Hematopoietic multipotent progenitor cell treated with erythropoietin and hydrocortisone succinate and interleukin-3 and kit ligand, for 15 days (in vitro differentiated cells): ENCODE results near the gene CELF6.

ENCODE experiments used
- DNase-seq: peaks from one replicate; pipeline ENCODE4 v3.0.0-alpha.2; 2015; ENCODE audit warnings: low spot score

CELF6 gene

GRCh38 chr15:72319985-72320671 is at the start of gene CELF6:
Gene CELF6, minus strand, starts transcription at chr15:72320157. Its CDS starts 283 bp downstream, at chr15:72319874.
- peak; percentile 30 for DNase-seq

- DNase-seq = no peak
Measured at GRCh38 chr15:72368899-72369298, 48.9 kb upstream of the CELF6 start.

DNA sequence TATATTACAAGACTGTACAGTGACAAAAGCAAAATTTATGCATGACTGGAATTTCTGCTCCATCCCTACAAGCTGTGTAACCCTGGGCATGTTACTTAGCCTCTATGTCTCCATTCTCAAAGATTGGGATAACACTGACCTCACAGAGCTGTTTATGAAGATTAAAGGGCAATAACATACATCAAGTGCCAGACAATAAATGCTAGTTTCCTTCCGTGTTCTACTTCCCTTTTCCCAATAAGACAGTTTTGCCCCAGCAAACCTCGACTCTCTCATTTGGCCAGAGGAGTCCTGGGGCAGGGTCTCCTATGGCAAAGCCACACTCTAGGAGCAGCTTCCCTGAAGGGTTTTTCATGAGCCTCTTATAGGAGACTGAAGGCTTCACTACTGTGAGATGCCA is 48.4 kb upstream of the CELF6 start:
- DNase-seq = no peak

DNA sequence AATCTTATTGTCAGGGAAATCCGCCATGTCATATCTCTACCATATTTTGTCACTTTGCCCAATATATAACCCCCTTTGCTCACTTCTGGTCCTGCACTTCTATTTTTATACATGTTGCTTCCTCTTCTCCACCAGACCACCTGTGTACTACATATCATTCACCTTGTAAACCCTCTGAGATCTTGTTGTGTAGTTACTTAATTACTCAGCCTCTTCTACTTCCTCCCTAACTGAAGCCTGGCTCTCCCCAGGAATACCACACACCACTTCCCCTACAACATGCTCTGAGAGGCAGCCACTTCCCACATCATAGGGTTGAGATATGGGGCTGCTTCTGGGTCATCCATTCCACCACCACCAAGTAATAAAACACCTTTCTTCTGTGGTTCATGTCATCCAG is 45.9 kb upstream of the CELF6 start:
- DNase-seq = no peak

GRCh38 chr15:72361176-72361575 is 41.2 kb upstream of the CELF6 start:
- DNase-seq = no peak

- no peak for DNase-seq
Measured at GRCh38 chr15:72358650-72359171, 38.8 kb upstream of the CELF6 start.

DNA sequence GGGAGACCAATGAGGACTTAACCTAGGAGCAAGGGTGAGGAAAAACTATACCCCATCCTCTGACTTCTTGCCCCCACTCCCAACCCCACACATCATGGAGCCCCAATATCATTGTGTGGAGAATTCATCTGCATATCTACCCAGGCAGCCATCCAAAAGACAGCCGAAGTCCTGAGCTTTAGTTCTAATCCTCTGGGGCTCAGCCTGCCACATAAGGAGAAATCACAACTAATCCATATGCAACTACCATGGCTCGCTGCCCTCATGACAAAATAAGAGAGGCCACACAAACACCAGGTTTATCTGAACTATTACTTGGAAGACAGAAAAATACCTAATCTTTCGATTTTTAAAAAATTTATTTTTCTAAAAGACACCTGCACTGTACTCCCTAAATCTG is 38.2 kb upstream of the CELF6 start:
- no peak for DNase-seq

GRCh38 chr15:72354496-72354895 is 34.5 kb upstream of the CELF6 start:
- no peak for DNase-seq

DNA sequence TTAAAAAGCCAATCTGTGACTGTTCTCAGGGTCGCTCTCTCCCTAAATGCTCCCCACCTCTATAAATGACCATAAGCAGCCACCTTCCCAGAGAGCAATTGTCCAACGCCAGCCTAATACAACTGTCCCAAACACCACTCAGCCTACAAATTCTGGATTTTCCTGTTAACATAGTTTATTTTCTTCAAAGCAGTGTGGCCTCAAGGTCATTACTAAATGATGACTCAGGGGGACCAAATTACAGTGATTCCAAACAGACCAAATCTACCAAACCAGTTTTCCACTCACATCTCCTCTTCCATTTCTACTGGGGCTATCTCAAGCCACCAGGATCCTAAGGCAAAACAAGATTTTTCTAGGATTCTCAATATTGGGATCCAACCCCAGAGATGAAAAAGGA is 33.3 kb upstream of the CELF6 start:
- no peak for DNase-seq

GRCh38 chr15:72345806-72346205 is 25.8 kb upstream of the CELF6 start:
- DNase-seq = no peak

DNA sequence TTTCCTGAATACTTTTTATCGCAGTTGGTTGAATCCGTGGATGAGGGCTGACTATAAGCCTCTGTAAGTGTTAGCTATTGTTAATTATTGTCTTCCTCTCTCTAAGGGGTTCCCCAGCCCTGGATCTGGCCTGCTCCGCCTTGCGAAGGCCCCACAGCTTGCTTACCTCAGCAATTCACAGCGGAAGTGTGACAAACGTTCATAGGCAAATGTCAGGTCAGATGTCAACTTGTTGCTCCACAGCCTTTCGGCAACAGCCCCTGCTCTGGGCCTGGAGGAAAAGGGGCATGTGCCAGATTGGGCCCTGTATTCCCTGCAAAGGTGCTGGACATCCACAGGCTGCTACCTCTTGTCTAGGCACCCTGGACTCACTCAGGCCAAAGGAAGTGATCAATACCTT is 25.3 kb upstream of the CELF6 start:
- no peak for DNase-seq

GRCh38 chr15:72344602-72345001 is 24.6 kb upstream of the CELF6 start:
- no peak for DNase-seq

- DNase-seq = peak; percentile 11
Measured at GRCh38 chr15:72342385-72342784, 22.4 kb upstream of the CELF6 start.

- no peak for DNase-seq
Measured at GRCh38 chr15:72341361-72341760, 21.4 kb upstream of the CELF6 start.

DNA sequence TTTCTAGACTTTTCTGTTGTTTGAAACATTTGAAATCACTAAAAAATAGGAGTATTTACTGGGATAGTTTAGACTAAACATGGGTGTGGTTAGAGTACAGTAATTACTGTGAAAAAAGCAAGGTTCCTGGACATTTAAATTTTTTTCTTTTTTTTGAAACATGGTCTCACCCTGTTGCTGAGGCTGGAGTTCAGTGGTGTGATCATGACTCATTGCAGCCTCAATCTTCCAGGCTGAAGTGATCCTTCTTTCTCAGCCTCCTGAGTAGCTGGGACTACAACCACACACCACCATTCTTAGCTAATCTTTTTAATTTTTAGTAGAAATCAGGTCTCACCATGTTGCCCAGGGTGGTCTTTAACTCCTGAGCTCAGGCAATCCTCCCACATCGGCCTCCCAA is 20.4 kb upstream of the CELF6 start:
- DNase-seq = no peak

DNA sequence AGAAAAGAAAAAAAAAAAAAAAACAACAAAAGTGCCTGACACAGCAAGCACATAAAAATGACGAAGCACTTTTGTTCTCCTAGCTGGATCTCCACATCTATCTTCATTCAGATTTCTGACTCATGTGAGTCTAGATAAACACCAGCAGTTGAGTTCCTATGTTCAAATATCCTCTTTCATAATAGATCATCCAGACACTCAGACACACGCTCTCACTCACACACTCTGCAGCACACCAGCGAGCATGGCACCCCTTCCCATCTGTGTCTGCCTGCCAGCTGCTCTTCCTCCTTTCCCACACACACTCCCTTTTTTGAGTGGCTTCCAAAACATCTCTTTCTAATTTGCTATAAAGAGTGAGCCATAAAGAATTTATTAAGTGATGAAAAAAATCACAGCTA is 19.8 kb upstream of the CELF6 start:
- no peak for DNase-seq

GRCh38 chr15:72338617-72339321 is 18.8 kb upstream of the CELF6 start:
- DNase-seq = no peak

DNA sequence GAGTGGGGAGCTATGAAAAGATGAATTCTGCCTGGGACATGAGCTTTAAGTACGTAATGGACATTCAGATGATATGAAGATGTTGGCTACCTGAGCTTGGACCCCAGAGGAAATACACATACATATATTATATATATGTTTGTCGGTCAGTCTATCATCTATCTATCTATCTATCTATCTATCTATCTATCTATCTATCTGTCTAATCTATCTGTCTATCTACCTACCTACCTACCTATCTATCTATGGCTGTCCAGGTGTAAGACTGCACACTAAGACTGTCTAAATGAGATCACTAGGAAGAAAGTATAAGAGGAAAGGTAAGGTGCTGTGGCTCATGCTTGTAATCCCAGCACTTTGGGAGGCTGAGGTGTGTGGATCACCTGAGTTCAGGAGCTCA is 18.2 kb upstream of the CELF6 start:
- no peak for DNase-seq

- no peak for DNase-seq
Measured at GRCh38 chr15:72334842-72335241, 14.9 kb upstream of the CELF6 start.

- DNase-seq = no peak
Measured at GRCh38 chr15:72331021-72331420, 11.1 kb upstream of the CELF6 start.

DNA sequence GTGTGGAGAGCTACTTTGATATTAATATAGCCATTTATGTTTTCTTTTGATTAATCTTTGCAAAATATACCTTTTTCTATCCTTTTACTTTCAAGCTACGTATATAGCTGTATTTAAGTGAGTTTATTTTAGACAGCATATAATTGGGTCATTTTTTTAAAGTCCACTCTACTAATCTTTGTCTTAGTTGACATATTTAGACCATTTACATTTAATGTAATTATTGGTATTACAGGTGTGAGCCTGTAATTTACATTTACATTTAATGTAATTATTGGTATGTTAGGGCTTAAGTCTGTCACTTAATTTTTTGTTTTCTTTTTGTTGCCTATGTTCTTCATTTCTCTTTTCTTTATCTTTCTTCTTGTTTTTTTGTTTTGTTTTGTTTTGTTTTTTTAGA is 3.8 kb upstream of the CELF6 start:
- DNase-seq = no peak

DNA sequence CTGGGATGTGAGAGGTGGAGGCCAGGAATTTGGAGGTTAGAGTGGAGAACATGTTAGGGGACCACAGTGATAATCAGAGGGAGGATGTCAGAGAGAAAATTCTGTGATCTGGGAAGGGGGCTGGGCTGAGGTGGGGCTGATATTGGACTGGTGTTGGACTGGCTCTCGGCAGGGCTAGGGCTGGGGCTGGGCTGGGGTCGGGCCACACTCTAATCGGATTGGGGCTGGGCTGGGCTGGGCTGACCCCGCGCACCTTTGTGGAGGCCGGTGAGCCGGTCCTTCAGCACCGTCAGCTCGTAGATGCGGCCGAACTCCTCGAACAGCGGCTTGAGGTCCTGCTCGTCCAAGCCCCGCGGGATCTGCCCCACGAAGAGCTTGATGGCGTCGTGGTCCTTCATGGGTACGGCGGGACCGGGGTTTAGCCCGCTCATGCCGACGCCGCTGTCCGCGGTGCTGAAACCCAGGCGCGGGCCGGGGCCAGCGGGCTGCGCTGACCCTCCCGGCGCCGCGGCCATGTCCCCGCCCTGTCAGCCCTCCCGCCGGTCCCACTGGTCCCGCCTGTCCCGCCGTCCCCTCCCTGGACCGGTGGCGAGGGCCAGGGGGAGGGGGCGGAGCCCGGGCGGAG is 485 bp downstream of the CELF6 start:
- DNase-seq = peak; percentile 37

DNA sequence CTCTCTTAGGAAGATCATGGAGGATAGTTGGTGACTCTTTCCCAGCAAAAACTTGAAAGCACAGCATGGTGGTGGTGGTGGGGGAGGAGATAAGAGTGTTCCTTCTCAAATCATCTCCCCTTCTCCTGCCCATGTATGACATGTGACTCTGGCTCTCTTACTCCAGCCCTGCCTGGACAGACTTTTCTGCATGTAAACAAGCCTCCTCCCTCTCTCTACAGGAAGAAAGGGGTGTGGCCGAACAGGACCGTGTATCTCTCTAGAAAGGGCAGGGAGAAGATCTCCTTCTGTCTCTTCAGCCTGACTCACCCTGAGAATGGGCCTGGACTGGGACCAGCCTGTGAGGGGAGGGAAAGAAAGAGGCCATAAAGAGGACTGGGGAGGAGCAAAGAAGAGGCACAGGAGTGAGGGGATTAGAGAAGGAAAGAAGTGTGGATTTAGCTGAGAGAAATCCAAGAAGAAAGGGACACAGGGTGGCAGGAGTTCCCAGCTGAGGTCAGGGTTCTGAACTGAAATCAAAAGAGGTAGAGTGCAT is 1.5 kb downstream of the CELF6 start:
- DNase-seq = peak; percentile 8
